ENCODE results near the gene GGT6.
"Not testable (repeated sequence)": the region's sequence is repeated elsewhere in the genome, so short reads cannot be mapped to it uniquely, and the experiment has no call there.

The GGT6 gene

GRCh38 chr17:4560421-4560820, at the start of gene GGT6:
GGT6 (minus strand) TSS chr17:4560577; CDS start chr17:4560521, 56 bp downstream.
- no peak for DNase-seq (ENCODE audit: low read depth, low spot score)

GRCh38 chr17:4610162-4610561, 49.8 kb upstream of the GGT6 start:
- no peak for DNase-seq (ENCODE audit: low read depth, low spot score)

- DNase-seq (ENCODE audit: low read depth, low spot score): no peak
Observed at GRCh38 chr17:4609761-4610160, 49.4 kb upstream of the GGT6 start.

GRCh38 chr17:4607773-4608187, 47.4 kb upstream of the GGT6 start:
- no peak for DNase-seq (ENCODE audit: low read depth, low spot score)

- DNase-seq (ENCODE audit: low read depth, low spot score): no peak
Observed at GRCh38 chr17:4607261-4607741, 46.9 kb upstream of the GGT6 start.

- no peak for DNase-seq (ENCODE audit: low read depth, low spot score)
Observed at GRCh38 chr17:4605826-4606225, 45.4 kb upstream of the GGT6 start.

GRCh38 chr17:4604736-4605135, 44.4 kb upstream of the GGT6 start:
- not testable (repeated sequence) for DNase-seq (ENCODE audit: low read depth, low spot score)

GRCh38 chr17:4604111-4604644, 43.8 kb upstream of the GGT6 start:
- no peak for DNase-seq (ENCODE audit: low read depth, low spot score)

GRCh38 chr17:4602041-4602440, 41.7 kb upstream of the GGT6 start:
- DNase-seq (ENCODE audit: low read depth, low spot score): no peak

GRCh38 chr17:4601326-4601725, 40.9 kb upstream of the GGT6 start:
- no peak for DNase-seq (ENCODE audit: low read depth, low spot score)

- DNase-seq (ENCODE audit: low read depth, low spot score): no peak
Observed at GRCh38 chr17:4600563-4600962, 40.2 kb upstream of the GGT6 start.

GRCh38 chr17:4599505-4600281, 39.3 kb upstream of the GGT6 start:
- no peak for DNase-seq (ENCODE audit: low read depth, low spot score)

- no peak for DNase-seq (ENCODE audit: low read depth, low spot score)
Observed at GRCh38 chr17:4598776-4599504, 38.6 kb upstream of the GGT6 start.

- no peak for DNase-seq (ENCODE audit: low read depth, low spot score)
Observed at GRCh38 chr17:4597975-4598374, 37.6 kb upstream of the GGT6 start.

GRCh38 chr17:4596636-4597380, 36.4 kb upstream of the GGT6 start:
- no peak for DNase-seq (ENCODE audit: low read depth, low spot score)

- not testable (repeated sequence) for DNase-seq (ENCODE audit: low read depth, low spot score)
Observed at GRCh38 chr17:4595685-4596342, 35.4 kb upstream of the GGT6 start.

- DNase-seq (ENCODE audit: low read depth, low spot score): no peak
Observed at GRCh38 chr17:4594931-4595684, 34.7 kb upstream of the GGT6 start.

GRCh38 chr17:4594406-4594805, 34.0 kb upstream of the GGT6 start:
- no peak for DNase-seq (ENCODE audit: low read depth, low spot score)

GRCh38 chr17:4593021-4593421, 32.6 kb upstream of the GGT6 start:
- no peak for DNase-seq (ENCODE audit: low read depth, low spot score)

GRCh38 chr17:4592240-4593005, 32.0 kb upstream of the GGT6 start:
- no peak for DNase-seq (ENCODE audit: low read depth, low spot score)

All from activated CD4-positive, CD25-positive, alpha-beta regulatory T cell treated with anti-CD3 and anti-CD28 coated beads, Interleukin-2, amount 50 U/mL, for 16 hours (primary cell).